Lung (tissue), 12 donors: Measurements from ENCODE around the gene ABCC5. TPM values are rescaled to one million over a fixed set of nuclear protein-coding genes. Genes with fewer than 3 reads are reported as not detected.

Source experiments
- ATAC-seq: fragments of 200-7000 bp; cut with Tn5 transposase; one replicate; pipeline ENCODE4 v1.9.1; 2020; ENCODE audit warnings: moderate number of reproducible peaks; ENCODE audit not compliant: insufficient read depth, low FRiP score
- DNase-seq, 3 donors: peaks; one replicate each; pipeline ENCODE4 v3.0.0-alpha.2; 2013 to 2017
- H3K27ac ChIP-seq, 2 donors: one replicate each; pipeline ENCODE4 v1.5.1; 2013; ENCODE audit warnings: mild to moderate bottlenecking in 2 of 2, moderate library complexity in 2 of 2, control low read depth in 1 of 2, inconsistent platforms in 1 of 2, low read depth in 1 of 2, low read length in 1 of 2
- H3K27me3 ChIP-seq, 3 donors: one replicate each; pipeline ENCODE4 v1.5.1; 2013; ENCODE audit warnings: low read length in 2 of 3; ENCODE audit not compliant: control insufficient read depth in 3 of 3, insufficient read depth in 3 of 3
- H3K36me3 ChIP-seq, 4 donors: one replicate each; pipeline ENCODE4 v1.5.1; 2013; ENCODE audit warnings: low read length in 4 of 4, mild to moderate bottlenecking in 1 of 4, moderate library complexity in 1 of 4; ENCODE audit not compliant: control insufficient read depth in 4 of 4, insufficient read depth in 4 of 4
- H3K4me1 ChIP-seq, 5 donors: one replicate each; pipeline ENCODE4 v1.5.1; 2013; ENCODE audit warnings: low read length in 5 of 5, mild to moderate bottlenecking in 2 of 5, moderate library complexity in 1 of 5; ENCODE audit not compliant: control insufficient read depth in 5 of 5, insufficient read depth in 5 of 5
- H3K4me3 ChIP-seq: one replicate; pipeline ENCODE4 v1.5.1; 2013; ENCODE audit warnings: mild to moderate bottlenecking, control low read depth, moderate library complexity
- H3K9ac ChIP-seq, 2 donors: one replicate each; pipeline ENCODE4 v1.5.1; 2013; ENCODE audit warnings: low read length in 2 of 2, control low read depth in 1 of 2; ENCODE audit not compliant: insufficient read depth in 1 of 2
- H3K9me3 ChIP-seq, 4 donors: one replicate each; pipeline ENCODE4 v1.5.1; 2013; ENCODE audit warnings: low read length in 3 of 4, mild to moderate bottlenecking in 1 of 4, moderate library complexity in 1 of 4; ENCODE audit not compliant: control insufficient read depth in 4 of 4, insufficient read depth in 3 of 4
- WGBS, 2 donors: extraction: QIAGEN DNeasy Blood & Tissue Kit; methylation state at CpG; one replicate each; pipeline ENCODE4 v1.1.7; 2013; 5-methylcytosine and 5-hydroxymethylcytosine counted together
- polyA plus RNA-seq, 2 donors: library from polyadenylated mRNA; stranded (reverse); fragments of 200-250 nt; gene quantifications; one replicate each; pipeline ENCODE4 v1.2.1, GENCODE V29; 2013
- total RNA-seq, 2 donors: library from RNA; depleted of rRNA in 1 of 2; stranded (reverse); fragments of >200 nt in 1 of 2; gene quantifications; one replicate each; pipeline ENCODE4 v1.2.1, GENCODE V29; 2014 to 2021
- TF ChIP-seq, protein P1 (sequence below): IDR thresholded peaks from 2 replicates; pipeline ENCODE4 v1.5.1; 2012; ENCODE audit warnings: mild to moderate bottlenecking; ENCODE audit errors: control extremely low read depth, extremely low read depth
- donor health status: control.
- donor health status: control.
- donor health status: Bipolar disorder and iron deficiency.
- donor health status: healthy.
- donor health status: DM: yes; HTN: yes; CAD: no.

Gene ABCC5
- total and polyA plus RNA-seq, 4 donors, result 12.1 to 78.1 (median 21.0) TPM

DNA sequence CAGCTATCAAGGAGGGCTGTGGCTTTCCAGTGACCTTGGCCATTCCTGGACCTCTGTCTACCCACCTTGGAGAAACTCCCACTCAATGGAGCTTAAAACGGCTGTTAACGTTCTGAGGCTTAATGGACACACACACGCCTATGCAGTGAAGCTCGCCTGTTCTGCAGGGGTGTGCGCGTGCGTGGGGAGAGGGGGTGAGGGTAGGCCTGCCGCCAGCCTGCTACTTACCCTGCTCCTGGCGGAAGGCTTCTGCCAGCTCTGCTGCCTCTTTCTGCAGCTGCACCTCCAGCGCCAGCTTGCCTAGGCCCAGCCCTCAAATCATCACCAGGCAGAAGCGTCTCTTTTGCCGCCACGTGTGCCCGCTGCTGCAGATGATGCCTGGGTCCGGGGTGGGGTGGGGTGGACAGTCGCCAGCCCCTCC is 109.8 kb downstream of the ABCC5 start:
- H3K9ac ChIP-seq, result no peak overlapping the region
- H3K4me1 ChIP-seq, result no peaks in the 10 kb centered on the region
- ATAC-seq, result no peak
- H3K27me3 ChIP-seq, result no peaks in the 10 kb centered on the region
- no peak overlapping the region for H3K4me3 ChIP-seq
- no peaks in the 10 kb centered on the region for H3K9me3 ChIP-seq
- TF ChIP-seq, protein P1, sequence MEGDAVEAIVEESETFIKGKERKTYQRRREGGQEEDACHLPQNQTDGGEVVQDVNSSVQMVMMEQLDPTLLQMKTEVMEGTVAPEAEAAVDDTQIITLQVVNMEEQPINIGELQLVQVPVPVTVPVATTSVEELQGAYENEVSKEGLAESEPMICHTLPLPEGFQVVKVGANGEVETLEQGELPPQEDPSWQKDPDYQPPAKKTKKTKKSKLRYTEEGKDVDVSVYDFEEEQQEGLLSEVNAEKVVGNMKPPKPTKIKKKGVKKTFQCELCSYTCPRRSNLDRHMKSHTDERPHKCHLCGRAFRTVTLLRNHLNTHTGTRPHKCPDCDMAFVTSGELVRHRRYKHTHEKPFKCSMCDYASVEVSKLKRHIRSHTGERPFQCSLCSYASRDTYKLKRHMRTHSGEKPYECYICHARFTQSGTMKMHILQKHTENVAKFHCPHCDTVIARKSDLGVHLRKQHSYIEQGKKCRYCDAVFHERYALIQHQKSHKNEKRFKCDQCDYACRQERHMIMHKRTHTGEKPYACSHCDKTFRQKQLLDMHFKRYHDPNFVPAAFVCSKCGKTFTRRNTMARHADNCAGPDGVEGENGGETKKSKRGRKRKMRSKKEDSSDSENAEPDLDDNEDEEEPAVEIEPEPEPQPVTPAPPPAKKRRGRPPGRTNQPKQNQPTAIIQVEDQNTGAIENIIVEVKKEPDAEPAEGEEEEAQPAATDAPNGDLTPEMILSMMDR, result no peak
- no peaks in the 10 kb centered on the region for H3K36me3 ChIP-seq
- no peak for DNase-seq
- WGBS, 2 donors, result 85% methylated on average over 16 of the region's 16 CpGs
- no peak overlapping the region for H3K27ac ChIP-seq

DNA sequence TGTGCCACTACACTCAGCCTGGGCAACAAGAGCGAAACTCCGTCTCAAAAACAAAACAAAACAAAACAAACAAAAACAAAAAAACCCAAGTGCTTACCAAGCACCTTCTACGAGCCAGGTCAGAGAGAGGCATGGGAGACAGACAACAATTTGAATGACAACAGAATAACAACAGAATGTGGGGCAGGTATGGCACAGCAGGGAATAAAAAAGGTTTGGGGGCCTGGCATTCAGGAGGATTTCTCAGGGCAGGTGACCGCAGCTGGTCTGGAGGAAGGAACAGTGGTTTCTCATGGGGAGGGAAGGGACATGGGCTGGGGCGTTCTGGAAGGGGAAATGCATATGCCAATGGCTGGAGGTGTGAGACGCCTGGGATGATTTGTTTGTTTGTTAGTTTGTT is 110.5 kb downstream of the ABCC5 start:
- no peak overlapping the region for H3K9ac ChIP-seq
- no peak overlapping the region for H3K27ac ChIP-seq
- no peaks in the 10 kb centered on the region for H3K36me3 ChIP-seq
- no peaks in the 10 kb centered on the region for H3K9me3 ChIP-seq
- H3K4me3 ChIP-seq, result no peak overlapping the region
- 60 to 65% methylated on average over 6 of the region's 6 CpGs for WGBS, 2 donors
- H3K27me3 ChIP-seq, result no peaks in the 10 kb centered on the region
- DNase-seq (no peak), ATAC-seq (no peak)
- H3K4me1 ChIP-seq, result no peaks in the 10 kb centered on the region
- TF ChIP-seq, protein P1, result no peak

DNA sequence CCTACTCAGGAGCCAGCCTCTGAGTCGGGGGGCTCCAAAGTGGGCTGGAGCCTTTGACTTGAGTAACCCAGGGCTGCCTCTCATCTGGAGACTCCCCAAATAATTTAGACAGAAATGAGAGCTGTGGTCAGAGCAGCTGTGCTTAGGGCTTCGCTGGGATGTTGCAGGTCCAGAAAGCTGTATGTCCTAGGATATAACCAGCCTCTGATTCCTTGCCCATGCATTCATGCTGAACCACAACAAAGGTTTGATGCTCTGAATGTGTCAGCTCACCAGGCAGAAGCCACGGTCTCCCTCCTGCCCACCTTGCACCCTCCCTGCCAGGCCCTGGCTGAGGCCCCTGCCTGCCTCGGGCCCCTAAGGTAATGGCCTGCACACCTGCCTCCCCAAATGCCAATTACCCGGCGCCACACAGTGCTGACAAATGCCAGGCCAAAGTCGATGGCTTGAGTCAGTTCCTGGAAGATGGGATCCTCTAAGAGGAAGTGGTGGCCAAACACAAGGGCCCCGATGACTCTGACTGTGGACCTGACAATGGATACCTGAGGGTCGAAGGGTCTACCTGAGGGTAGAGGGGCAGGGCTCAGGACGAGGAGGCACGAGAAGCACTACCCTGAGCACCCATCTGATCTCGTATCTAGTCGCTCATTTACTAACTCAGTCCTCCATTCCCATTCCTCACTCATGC is 111.3 kb downstream of the ABCC5 start:
- Histone ChIP-seq H3K27me3 (no peaks in the 10 kb centered on the region), H3K27ac (no peak overlapping the region), H3K4me1 (no peaks in the 10 kb centered on the region), H3K9me3 (no peaks in the 10 kb centered on the region), H3K36me3 (no peaks in the 10 kb centered on the region), H3K9ac (no peak overlapping the region), H3K4me3 (no peak overlapping the region)
- 75 to 77% methylated on average over 13 of the region's 13 CpGs for WGBS, 2 donors
- no peak for ATAC-seq
- TF ChIP-seq, protein P1, result no peak
- DNase-seq, result no peak
